WTC11 (cell line): Measurements from ENCODE around the gene MAPRE2. TPM values are rescaled to one million over a fixed set of nuclear protein-coding genes. Genes with fewer than 3 reads are reported as not detected.

Source experiments
- ATAC-seq: fragments of 200-7000 bp; cut with Tn5 transposase; 2 replicates; pipeline ENCODE4 v1.10.0; 2021; ENCODE audit warnings: mild to moderate bottlenecking, moderate library complexity
- CTCF ChIA-PET: fragments of 300-600 bp; sonication (Branson Sonifier 250); formaldehyde crosslinking; loops from one replicate; lab custom pipeline; 2021; ENCODE audit warnings: antibody characterized with exemption; lab: Charles Lee
- POLR2A ChIA-PET: fragments of 350-600 bp; sonication (Branson Sonifier 250); formaldehyde crosslinking; loops from one replicate; lab custom pipeline; 2021; ENCODE audit warnings: antibody characterized with exemption; lab: Charles Lee
- DNase-seq: peaks from one replicate; pipeline ENCODE4 v3.0.0; 2021; ENCODE audit warnings: low spot score
- H3K27ac Mint-ChIP-seq: 2 replicates; pipeline ENCODE4 v1.8.0; 2021; ENCODE audit warnings: mixed read lengths
- H3K27me3 Mint-ChIP-seq: 2 replicates; pipeline ENCODE4 v1.8.0; 2021; ENCODE audit warnings: low read depth, mild to moderate bottlenecking, moderate library complexity, mixed read lengths
- H3K36me3 Mint-ChIP-seq: 2 replicates; pipeline ENCODE4 v1.8.0; 2021; ENCODE audit warnings: mixed read lengths
- H3K4me1 Mint-ChIP-seq: 2 replicates; pipeline ENCODE4 v1.8.0; 2022; ENCODE audit warnings: mixed read lengths
- H3K4me3 Mint-ChIP-seq: 2 replicates; pipeline ENCODE4 v1.8.0; 2021; ENCODE audit warnings: mild to moderate bottlenecking, moderate library complexity, mixed read lengths
- H3K9me3 Mint-ChIP-seq: 2 replicates; pipeline ENCODE4 v1.8.0; 2021; ENCODE audit warnings: mixed read lengths
- ESRRA ChIP-seq: sonication (generic); formaldehyde crosslinking; IDR thresholded peaks from 2 replicates; pipeline ENCODE4 v1.8.1; 2022; ENCODE audit warnings: mild to moderate bottlenecking, missing genetic modification reagents, borderline replicate concordance
- KAT7 ChIP-seq: sonication (generic); formaldehyde crosslinking; IDR thresholded peaks from 2 replicates; pipeline ENCODE4 v1.8.1; 2023; ENCODE audit warnings: missing genetic modification reagents, mild to moderate bottlenecking, borderline replicate concordance
- MYBL2 ChIP-seq: sonication (generic); formaldehyde crosslinking; IDR thresholded peaks from 2 replicates; pipeline ENCODE4 v1.8.1; 2023; ENCODE audit warnings: mild to moderate bottlenecking, moderate library complexity, missing genetic modification reagents
- NFATC4 ChIP-seq: fragments of 250-450 bp; sonication (Bioruptor Pico); IDR thresholded peaks from 2 replicates; pipeline ENCODE4 v1.9.0; 2021; ENCODE audit warnings: mild to moderate bottlenecking
- NFYB ChIP-seq: sonication (generic); formaldehyde crosslinking; conservative IDR thresholded peaks from 2 replicates; pipeline ENCODE4 v1.8.0; 2022; ENCODE audit warnings: low read depth, missing genetic modification reagents
- PRDM15 ChIP-seq: sonication (generic); formaldehyde crosslinking; IDR thresholded peaks from 2 replicates; pipeline ENCODE4 v1.8.0; 2022; ENCODE audit warnings: missing genetic modification reagents
- RELA ChIP-seq: sonication (generic); formaldehyde crosslinking; IDR thresholded peaks from 2 replicates; pipeline ENCODE4 v1.8.1; 2022; ENCODE audit warnings: missing genetic modification reagents, mild to moderate bottlenecking, borderline replicate concordance
- SMAD3 ChIP-seq: sonication (generic); formaldehyde crosslinking; IDR thresholded peaks from 2 replicates; pipeline ENCODE4 v1.8.0; 2022; ENCODE audit warnings: missing genetic modification reagents, mild to moderate bottlenecking, borderline replicate concordance
- SOX15 ChIP-seq: fragments of 250-450 bp; sonication (Bioruptor Pico); IDR thresholded peaks from 2 replicates; pipeline ENCODE4 v1.9.0; 2021; ENCODE audit warnings: mild to moderate bottlenecking
- TP53 ChIP-seq: sonication (generic); formaldehyde crosslinking; IDR thresholded peaks from 2 replicates; pipeline ENCODE4 v1.8.1; 2023; ENCODE audit warnings: mild to moderate bottlenecking, missing genetic modification reagents
- ZBTB21 ChIP-seq: sonication (generic); formaldehyde crosslinking; IDR thresholded peaks from 2 replicates; pipeline ENCODE4 v1.8.1; 2023; ENCODE audit warnings: mild to moderate bottlenecking, missing genetic modification reagents, borderline replicate concordance
- ZBTB43 ChIP-seq: sonication (generic); formaldehyde crosslinking; IDR thresholded peaks from 2 replicates; pipeline ENCODE4 v1.8.1; 2023; ENCODE audit warnings: mild to moderate bottlenecking, missing genetic modification reagents
- ZNF219 ChIP-seq: sonication (generic); formaldehyde crosslinking; IDR thresholded peaks from 2 replicates; pipeline ENCODE4 v1.8.0; 2023; ENCODE audit warnings: missing genetic modification reagents, mild to moderate bottlenecking, borderline replicate concordance
- total RNA-seq: library from RNA; stranded (reverse); gene quantifications from 3 replicates; pipeline ENCODE4 v1.2.3, GENCODE V29; 2021
- TF ChIP-seq, protein P1 (sequence below): sonication (generic); formaldehyde crosslinking; IDR thresholded peaks from 2 replicates; pipeline ENCODE4 v1.8.0; 2023; ENCODE audit warnings: missing genetic modification reagents, mild to moderate bottlenecking, borderline replicate concordance
- TF ChIP-seq, protein P2 (sequence below): fragments of 250-450 bp; sonication (Bioruptor Pico); IDR thresholded peaks from 2 replicates; pipeline ENCODE4 v1.9.0; 2021; ENCODE audit warnings: moderate library complexity, mild to moderate bottlenecking, inconsistent platforms, borderline replicate concordance
- TF ChIP-seq, protein P3 (sequence below): fragments of 250-450 bp; sonication (Bioruptor Pico); IDR thresholded peaks from 2 replicates; pipeline ENCODE4 v1.8.0; 2021; ENCODE audit warnings: mild to moderate bottlenecking

MAPRE2 gene
- total RNA-seq, 1 experiment from 2014 or later, result 20.4 TPM

DNA sequence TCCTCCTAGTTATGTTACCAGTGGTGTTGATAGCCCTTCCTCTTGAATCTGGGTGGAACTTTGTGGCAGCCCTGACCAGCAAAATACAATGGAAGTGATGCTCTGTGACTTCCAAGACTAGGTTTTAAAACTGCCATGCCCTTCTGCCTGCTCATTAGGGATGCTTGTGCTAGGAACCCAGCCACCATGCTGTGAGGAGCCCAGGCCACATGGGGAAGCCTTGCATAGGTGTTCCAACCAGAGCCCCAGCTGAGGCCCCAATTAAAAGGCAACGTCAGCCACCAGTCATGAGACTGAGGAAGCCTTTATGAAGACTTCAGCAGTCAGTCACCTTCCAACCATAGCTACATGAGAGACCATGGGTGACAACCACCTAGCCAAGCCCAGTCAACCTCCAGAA, 14.0 kb upstream of the MAPRE2 start:
- Mint-ChIP-seq H3K9me3 (no peaks in the 10 kb centered on the region), H3K4me3 (no peak overlapping the region), H3K36me3 (no peaks in the 10 kb centered on the region), H3K4me1 (peaks cover 14% of the 10 kb centered on the region), H3K27me3 (no peaks in the 10 kb centered on the region), H3K27ac (no peak overlapping the region)
- ChIA-PET CTCF (interaction anchor here (0.9 to 3.3 kb wide), 6 partner anchors 11 to 116 kb away, joined by 3 to 42 read pairs (median 8); no protein-coding TSS in a partner anchor), POLR2A (interaction anchor here (1.3 kb wide), 1 partner anchor 14 kb away, joined by 5 read pairs; the partner anchor contains the start of gene MAPRE2)
- ATAC-seq, result no peak
- no peak for DNase-seq
- TF ChIP-seq TP53 (CRISPR knock-in tag), result no peak
- TF ChIP-seq ZBTB21 (CRISPR knock-in tag), result no peak
- no peak for TF ChIP-seq SMAD3 (CRISPR knock-in tag)
- TF ChIP-seq ESRRA (CRISPR knock-in tag), result no peak
- TF ChIP-seq MYBL2 (CRISPR knock-in tag), result no peak
- no peak for TF ChIP-seq PRDM15 (CRISPR knock-in tag)
- TF ChIP-seq, protein P1, sequence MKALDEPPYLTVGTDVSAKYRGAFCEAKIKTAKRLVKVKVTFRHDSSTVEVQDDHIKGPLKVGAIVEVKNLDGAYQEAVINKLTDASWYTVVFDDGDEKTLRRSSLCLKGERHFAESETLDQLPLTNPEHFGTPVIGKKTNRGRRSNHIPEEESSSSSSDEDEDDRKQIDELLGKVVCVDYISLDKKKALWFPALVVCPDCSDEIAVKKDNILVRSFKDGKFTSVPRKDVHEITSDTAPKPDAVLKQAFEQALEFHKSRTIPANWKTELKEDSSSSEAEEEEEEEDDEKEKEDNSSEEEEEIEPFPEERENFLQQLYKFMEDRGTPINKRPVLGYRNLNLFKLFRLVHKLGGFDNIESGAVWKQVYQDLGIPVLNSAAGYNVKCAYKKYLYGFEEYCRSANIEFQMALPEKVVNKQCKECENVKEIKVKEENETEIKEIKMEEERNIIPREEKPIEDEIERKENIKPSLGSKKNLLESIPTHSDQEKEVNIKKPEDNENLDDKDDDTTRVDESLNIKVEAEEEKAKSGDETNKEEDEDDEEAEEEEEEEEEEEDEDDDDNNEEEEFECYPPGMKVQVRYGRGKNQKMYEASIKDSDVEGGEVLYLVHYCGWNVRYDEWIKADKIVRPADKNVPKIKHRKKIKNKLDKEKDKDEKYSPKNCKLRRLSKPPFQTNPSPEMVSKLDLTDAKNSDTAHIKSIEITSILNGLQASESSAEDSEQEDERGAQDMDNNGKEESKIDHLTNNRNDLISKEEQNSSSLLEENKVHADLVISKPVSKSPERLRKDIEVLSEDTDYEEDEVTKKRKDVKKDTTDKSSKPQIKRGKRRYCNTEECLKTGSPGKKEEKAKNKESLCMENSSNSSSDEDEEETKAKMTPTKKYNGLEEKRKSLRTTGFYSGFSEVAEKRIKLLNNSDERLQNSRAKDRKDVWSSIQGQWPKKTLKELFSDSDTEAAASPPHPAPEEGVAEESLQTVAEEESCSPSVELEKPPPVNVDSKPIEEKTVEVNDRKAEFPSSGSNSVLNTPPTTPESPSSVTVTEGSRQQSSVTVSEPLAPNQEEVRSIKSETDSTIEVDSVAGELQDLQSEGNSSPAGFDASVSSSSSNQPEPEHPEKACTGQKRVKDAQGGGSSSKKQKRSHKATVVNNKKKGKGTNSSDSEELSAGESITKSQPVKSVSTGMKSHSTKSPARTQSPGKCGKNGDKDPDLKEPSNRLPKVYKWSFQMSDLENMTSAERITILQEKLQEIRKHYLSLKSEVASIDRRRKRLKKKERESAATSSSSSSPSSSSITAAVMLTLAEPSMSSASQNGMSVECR (CRISPR knock-in tag), result no peak
- no peak for TF ChIP-seq RELA (CRISPR knock-in tag)
- TF ChIP-seq, protein P2, sequence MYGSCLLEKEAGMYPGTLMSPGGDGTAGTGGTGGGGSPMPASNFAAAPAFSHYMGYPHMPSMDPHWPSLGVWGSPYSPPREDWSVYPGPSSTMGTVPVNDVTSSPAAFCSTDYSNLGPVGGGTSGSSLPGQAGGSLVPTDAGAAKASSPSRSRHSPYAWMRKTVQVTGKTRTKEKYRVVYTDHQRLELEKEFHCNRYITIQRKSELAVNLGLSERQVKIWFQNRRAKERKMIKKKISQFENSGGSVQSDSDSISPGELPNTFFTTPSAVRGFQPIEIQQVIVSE (CRISPR knock-in tag), result no peak
- no peak for TF ChIP-seq ZBTB43 (CRISPR knock-in tag)
- TF ChIP-seq, protein P3, sequence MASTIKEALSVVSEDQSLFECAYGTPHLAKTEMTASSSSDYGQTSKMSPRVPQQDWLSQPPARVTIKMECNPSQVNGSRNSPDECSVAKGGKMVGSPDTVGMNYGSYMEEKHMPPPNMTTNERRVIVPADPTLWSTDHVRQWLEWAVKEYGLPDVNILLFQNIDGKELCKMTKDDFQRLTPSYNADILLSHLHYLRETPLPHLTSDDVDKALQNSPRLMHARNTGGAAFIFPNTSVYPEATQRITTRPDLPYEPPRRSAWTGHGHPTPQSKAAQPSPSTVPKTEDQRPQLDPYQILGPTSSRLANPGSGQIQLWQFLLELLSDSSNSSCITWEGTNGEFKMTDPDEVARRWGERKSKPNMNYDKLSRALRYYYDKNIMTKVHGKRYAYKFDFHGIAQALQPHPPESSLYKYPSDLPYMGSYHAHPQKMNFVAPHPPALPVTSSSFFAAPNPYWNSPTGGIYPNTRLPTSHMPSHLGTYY (CRISPR knock-in tag), result no peak
- TF ChIP-seq KAT7, result no peak
- TF ChIP-seq ZNF219 (CRISPR knock-in tag), result no peak
- no peak for TF ChIP-seq NFATC4 (CRISPR knock-in tag)
- no peak for TF ChIP-seq NFYB (CRISPR knock-in tag)
- no peak for TF ChIP-seq SOX15 (CRISPR knock-in tag)
- TF ChIP-seq, all 79 proteins: peak for 0
